Activated CD4-positive, alpha-beta T cell treated with anti-CD3 and anti-CD28 coated beads, Interleukin-2, amount 10 ng/mL, durations not matched to agents 24 days and 14 days (primary cell): ENCODE measurements around the gene DCX. TPM values are rescaled to one million over a fixed set of nuclear protein-coding genes. Genes with fewer than 3 reads are reported as not detected.

Experiments used
- DNase-seq: peaks from one replicate; pipeline ENCODE4 v3.0.0; 2022
- H3K27ac Mint-ChIP-seq: one replicate; pipeline ENCODE4 v1.8.0; 2022; ENCODE audit warnings: mild to moderate bottlenecking, mixed read lengths
- H3K27me3 Mint-ChIP-seq: one replicate; pipeline ENCODE4 v1.8.0; 2022; ENCODE audit warnings: mixed read lengths
- H3K36me3 Mint-ChIP-seq: one replicate; pipeline ENCODE4 v1.8.0; 2022; ENCODE audit warnings: low read depth, mild to moderate bottlenecking, mixed read lengths
- H3K4me1 Mint-ChIP-seq: one replicate; pipeline ENCODE4 v1.8.0; 2021; ENCODE audit warnings: mixed read lengths
- H3K4me3 Mint-ChIP-seq: one replicate; pipeline ENCODE4 v1.8.0; 2022; ENCODE audit warnings: mild to moderate bottlenecking, moderate library complexity, mixed read lengths
- H3K9me3 Mint-ChIP-seq: one replicate; pipeline ENCODE4 v1.8.0; 2021; ENCODE audit warnings: mixed read lengths
- intact Hi-C: fragments of 100-400 bp; cut with micrococcal nuclease; formaldehyde crosslinking; loops from one replicate; pipeline ENCODE4 v1.15.1; 2023
- total RNA-seq: library from RNA; stranded (reverse); gene quantifications from 2 replicates; pipeline ENCODE4 v1.2.3, GENCODE V29; 2022

The DCX gene
- total RNA-seq, 1 donor from 2014 or later = not detected

- DNase-seq = no peak
- intact Hi-C loops = no loop called here
- no peaks in the 10 kb centered on the region for H3K4me1 Mint-ChIP-seq
- no peak overlapping the region for H3K4me3 Mint-ChIP-seq
- no peak overlapping the region for H3K27ac Mint-ChIP-seq
- H3K27me3 Mint-ChIP-seq = no peaks in the 10 kb centered on the region
- H3K9me3 Mint-ChIP-seq = no peaks in the 10 kb centered on the region
- H3K36me3 Mint-ChIP-seq = no peaks in the 10 kb centered on the region
Measured at GRCh38 chrX:111260451-111260850, 151.5 kb downstream of the DCX start.

DNA sequence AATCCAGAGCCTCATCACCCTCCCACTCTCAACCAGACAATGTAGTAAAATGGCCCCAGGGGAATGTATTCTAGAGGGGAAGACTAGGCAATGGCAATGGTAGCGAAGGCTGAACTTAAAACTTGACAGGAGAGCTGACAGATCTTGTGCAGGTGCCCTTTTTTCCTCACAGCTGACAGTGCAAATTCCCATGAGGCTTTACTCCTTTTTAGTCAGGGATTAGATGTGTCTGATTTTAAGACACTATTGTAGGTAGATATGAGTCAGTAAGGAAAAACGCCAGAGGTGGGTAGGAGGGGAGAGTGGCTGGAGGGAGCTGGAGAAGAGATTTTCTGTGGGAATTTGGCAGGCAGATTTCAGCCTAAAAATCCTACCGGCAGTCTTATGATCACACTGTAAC is 152.4 kb downstream of the DCX start:
- intact Hi-C loops = no loop called here
- H3K4me1 Mint-ChIP-seq = no peaks in the 10 kb centered on the region
- no peaks in the 10 kb centered on the region for H3K9me3 Mint-ChIP-seq
- no peaks in the 10 kb centered on the region for H3K27me3 Mint-ChIP-seq
- H3K36me3 Mint-ChIP-seq = no peaks in the 10 kb centered on the region
- no peak for DNase-seq
- H3K4me3 Mint-ChIP-seq = no peak overlapping the region
- no peak overlapping the region for H3K27ac Mint-ChIP-seq

- no peaks in the 10 kb centered on the region for H3K36me3 Mint-ChIP-seq
- no peak for DNase-seq
- H3K4me1 Mint-ChIP-seq = no peaks in the 10 kb centered on the region
- H3K27ac Mint-ChIP-seq = no peak overlapping the region
- H3K4me3 Mint-ChIP-seq = no peak overlapping the region
- no peaks in the 10 kb centered on the region for H3K9me3 Mint-ChIP-seq
- intact Hi-C loops = no loop called here
- no peaks in the 10 kb centered on the region for H3K27me3 Mint-ChIP-seq
Measured at GRCh38 chrX:111257733-111258132, 154.3 kb downstream of the DCX start.

GRCh38 chrX:111254896-111255693 is 156.9 kb downstream of the DCX start:
- no peaks in the 10 kb centered on the region for H3K4me1 Mint-ChIP-seq
- no peaks in the 10 kb centered on the region for H3K36me3 Mint-ChIP-seq
- H3K4me3 Mint-ChIP-seq = no peak overlapping the region
- H3K9me3 Mint-ChIP-seq = no peaks in the 10 kb centered on the region
- no peaks in the 10 kb centered on the region for H3K27me3 Mint-ChIP-seq
- no peak for DNase-seq
- intact Hi-C loops = no loop called here
- H3K27ac Mint-ChIP-seq = no peak overlapping the region

DNA sequence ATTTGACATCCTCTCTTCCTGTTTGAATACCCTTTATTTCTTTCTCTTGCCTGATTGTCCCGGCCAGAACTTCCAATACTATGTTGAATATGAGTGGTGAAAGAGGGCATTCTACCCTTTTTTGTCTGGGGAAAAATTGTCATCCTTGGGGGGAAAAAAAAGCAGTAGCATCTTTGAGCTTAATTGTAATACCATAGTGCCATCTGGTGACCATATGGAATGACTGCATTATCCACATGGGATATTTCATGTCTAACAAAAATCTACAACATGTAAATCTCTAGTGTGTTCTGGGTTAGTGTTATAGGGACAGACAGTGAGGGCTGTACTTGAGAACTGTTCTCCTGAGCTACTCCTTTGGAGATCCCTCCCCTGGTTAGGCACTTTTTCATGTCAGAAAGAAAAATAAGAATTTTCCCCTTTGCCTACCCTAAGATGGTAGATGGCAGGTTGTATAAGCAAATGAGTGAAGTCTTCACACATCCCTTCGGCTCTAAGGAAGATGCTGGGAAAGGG is 167.7 kb downstream of the DCX start:
- Mint-ChIP-seq H3K9me3 (no peaks in the 10 kb centered on the region), H3K27ac (no peak overlapping the region), H3K4me3 (no peak overlapping the region), H3K4me1 (no peaks in the 10 kb centered on the region), H3K27me3 (no peaks in the 10 kb centered on the region), H3K36me3 (no peaks in the 10 kb centered on the region)
- intact Hi-C loops = loop anchor here (1.0 to 10.0 kb wide), 3 partner anchors 146 to 789 kb away; no protein-coding TSS in a partner anchor
- DNase-seq = no peak

Other genes with a start within 250 kb of the DCX start
- not detected in 2 replicates for gene CAPN6, start 141.7 kb downstream of the DCX start, total RNA-seq
- gene SERTM2, start 99.5 kb upstream of the DCX start, total RNA-seq = not detected in 2 replicates